Measurements from ENCODE around the gene GZMM. TPM values are rescaled to one million over a fixed set of nuclear protein-coding genes. Genes with fewer than 3 reads are reported as not detected.

Gene GZMM
- total RNA-seq, 4 donors from 2014 or later, result 0.49 TPM; not detected in 3

- ATAC-seq, result peak; percentile 94 to 96
- in situ Hi-C loops (cut with MboI; ENCODE audit: low sequenced_read_pairs in 4 of 4), result no loop called here
- TF ChIP-seq POLR2A (IDR thresholded peaks at IDR 0.05) (no peak), CTCF (IDR thresholded peaks at IDR 0.05 in 4 of 5, conservative IDR thresholded peaks at IDR 0.05 in 1 of 5) (peak; percentile 93 to 97 (median 96))
- peaks cover 0 to 6% of the 10 kb centered on the region in 2 donors for H3K36me3 ChIP-seq
- H3K9me3 ChIP-seq, result no peaks in the 10 kb centered on the region
- H3K4me3 ChIP-seq, result peak overlapping the region; percentile 88 to 100 (median 96)
- DNase-seq, result peak; percentile 99
- peak overlapping the region; percentile 90 to 99 (median 91) for H3K27ac ChIP-seq
- H3K27me3 ChIP-seq, result no peaks in the 10 kb centered on the region
- intact Hi-C loops (cut with DNase I; ENCODE audit: low total_unique reads), result loop anchor here (1.0 to 5.0 kb wide), 8 partner anchors 17 to 291 kb away; partner anchors contain the start of genes CDC34, MIER2, POLRMT and PTBP1
- peaks cover 14 to 25% of the 10 kb centered on the region in 2 donors for H3K4me1 ChIP-seq
These were observed 37.2 kb upstream of the GZMM start for GRCh38 chr19:506404-507285.

DNA sequence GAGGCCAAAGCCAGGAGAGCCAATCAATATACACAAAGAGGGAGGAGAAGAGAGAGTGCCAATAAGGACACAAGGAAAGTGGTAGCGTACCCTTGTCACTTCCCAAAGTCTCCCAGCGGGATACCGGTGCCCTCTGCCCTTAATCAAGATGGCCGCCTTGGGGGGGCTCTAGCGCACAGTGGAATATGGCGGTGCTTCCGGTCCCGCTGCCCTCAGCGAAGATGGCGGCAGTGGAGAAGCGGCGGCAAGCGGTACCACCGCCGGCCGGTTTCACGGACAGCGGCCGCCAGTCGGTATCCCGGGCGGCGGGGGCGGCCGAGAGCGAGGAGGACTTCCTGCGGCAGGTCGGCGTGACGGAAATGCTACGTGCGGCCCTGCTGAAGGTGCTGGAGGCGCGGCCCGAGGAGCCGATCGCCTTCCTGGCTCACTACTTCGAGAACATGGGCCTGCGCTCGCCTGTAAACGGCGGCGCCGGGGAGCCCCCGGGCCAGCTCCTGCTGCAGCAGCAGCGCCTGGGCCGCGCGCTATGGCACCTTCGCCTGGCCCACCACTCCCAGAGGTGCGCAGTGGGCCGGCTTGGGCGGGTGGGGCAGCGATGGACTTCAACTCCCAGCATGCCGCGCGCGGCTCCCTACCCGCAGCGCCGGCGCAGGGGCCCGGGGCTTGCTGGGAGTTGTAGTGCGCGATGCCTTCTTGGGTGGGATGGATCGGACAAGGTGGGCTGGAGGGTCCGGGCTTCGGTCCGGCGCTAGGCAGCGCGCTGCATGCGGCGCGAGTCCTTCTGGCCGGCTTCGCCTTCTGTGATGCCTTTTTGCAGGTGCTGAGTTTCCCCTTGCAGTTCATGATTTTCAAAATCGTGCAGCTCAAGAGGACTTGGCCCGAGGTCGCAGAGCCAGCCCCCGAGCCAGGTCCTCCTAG, 36.3 kb upstream of the GZMM start, which contains the start of gene TPGS1:
Gene TPGS1, plus strand, starts transcription at position 212 of the 918 bp plus-strand sequence. Its CDS starts 10 bp downstream, at position 222.
- TF ChIP-seq POLR2A (IDR thresholded peaks at IDR 0.05) (peak; percentile 27 to 34), CTCF (IDR thresholded peaks at IDR 0.05 in 4 of 5, conservative IDR thresholded peaks at IDR 0.05 in 1 of 5) (peak in 1 of 5 experiments; percentile 8)
- intact Hi-C loops (cut with DNase I; ENCODE audit: low total_unique reads), result loop anchor here (1.0 to 5.0 kb wide), 7 partner anchors 18 to 290 kb away; partner anchors contain the start of genes CDC34, MIER2, POLRMT and PTBP1
- peaks cover 0 to 6% of the 10 kb centered on the region in 2 donors for H3K36me3 ChIP-seq
- H3K9me3 ChIP-seq, result no peaks in the 10 kb centered on the region
- H3K4me1 ChIP-seq, result peaks cover 14 to 25% of the 10 kb centered on the region in 2 donors
- no peaks in the 10 kb centered on the region for H3K27me3 ChIP-seq
- peak within 1 kb of the TSS; percentile 90 to 99 (median 91) for H3K27ac ChIP-seq
- peak; percentile 91 to 93 for ATAC-seq
- in situ Hi-C loops (cut with MboI; ENCODE audit: low sequenced_read_pairs in 4 of 4), result no loop called here
- peak; percentile 51 to 54 for DNase-seq
- H3K4me3 ChIP-seq, result peak within 1 kb of the TSS; percentile 88 to 100 (median 96)

GRCh38 chr19:508204-509150, 35.4 kb upstream of the GZMM start:
- no peak for DNase-seq
- H3K4me3 ChIP-seq, result peak overlapping the region; percentile 88 to 100 (median 96)
- ATAC-seq, result no peak
- peaks cover 0 to 6% of the 10 kb centered on the region in 2 donors for H3K36me3 ChIP-seq
- intact Hi-C loops (cut with DNase I; ENCODE audit: low total_unique reads), result loop anchor here (5.0 kb wide), 1 partner anchor 124 kb away; the partner anchor contains the start of gene POLRMT
- no peaks in the 10 kb centered on the region for H3K9me3 ChIP-seq
- peaks cover 14 to 25% of the 10 kb centered on the region in 2 donors for H3K4me1 ChIP-seq
- H3K27me3 ChIP-seq, result no peaks in the 10 kb centered on the region
- H3K27ac ChIP-seq, result peak overlapping the region in 3 of 4 donors; percentile 90 to 99 (median 92)
- in situ Hi-C loops (cut with MboI; ENCODE audit: low sequenced_read_pairs in 4 of 4), result no loop called here
- no peak for TF ChIP-seq POLR2A (IDR thresholded peaks at IDR 0.05)
- TF ChIP-seq CTCF (IDR thresholded peaks at IDR 0.05 in 4 of 5, conservative IDR thresholded peaks at IDR 0.05 in 1 of 5), result no peak

Data from gastrocnemius medialis (tissue), 4 donors.